ENCODE measurements around the gene AMZ2. TPM values are rescaled to one million over a fixed set of nuclear protein-coding genes. Genes with fewer than 3 reads are reported as not detected.
A peak's percentile ranks its signal among the peaks of the same experiment; 100 is the strongest.
"Not testable (repeated sequence)": the region's sequence is repeated elsewhere in the genome, so short reads cannot be mapped to it uniquely, and the experiment has no call there.

AMZ2 gene
- total RNA-seq, 3 donors from 2014 or later (not counting 1 experiment from before 2014, with no cell fraction given), result 87.0 to 131 (median 107) TPM

DNA sequence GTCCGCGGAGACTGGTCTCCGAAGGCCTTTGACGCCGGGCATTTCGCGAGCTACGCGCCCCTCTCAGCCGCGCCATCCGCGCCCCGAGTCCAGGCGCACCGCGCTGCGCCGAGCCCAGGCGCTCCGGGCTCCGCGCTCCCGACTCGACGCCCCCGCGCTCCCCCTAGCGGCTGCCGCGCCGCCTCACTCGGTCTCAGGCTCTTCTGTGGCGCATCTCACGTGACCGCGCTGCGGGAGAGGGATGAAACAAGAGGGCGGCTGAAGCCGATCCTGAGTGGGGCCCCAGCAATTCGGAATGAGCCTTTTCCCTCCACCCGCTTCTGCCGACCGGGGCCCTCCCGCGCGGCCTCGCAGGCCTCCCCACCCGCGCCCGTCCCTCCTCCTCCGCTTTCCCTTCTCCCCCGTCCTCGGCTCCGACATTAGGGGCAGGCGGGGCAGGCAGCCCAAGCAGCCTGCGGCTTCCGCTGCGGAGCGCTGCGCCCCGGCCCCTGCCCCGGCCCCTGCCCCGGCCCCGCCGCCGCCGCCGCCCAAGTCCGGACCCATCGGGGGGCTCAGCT lies 42.5 kb upstream of the AMZ2 start:
- Mint-ChIP-seq H3K27me3 (ENCODE audit: low read depth in 2 of 2) (no peaks in the 10 kb centered on the region), H3K4me3 (peak overlapping the region; percentile 99), H3K9me3 (no peaks in the 10 kb centered on the region), H3K36me3 (peaks cover 10% of the 10 kb centered on the region), H3K4me1 (peaks cover 32 to 38% of the 10 kb centered on the region in 2 donors), H3K27ac (peak overlapping the region; percentile 92 to 95)
- Histone ChIP-seq H3K36me3 (ENCODE audit: control insufficient read depth, insufficient read depth, low read length) (peaks cover 16% of the 10 kb centered on the region), H3K27ac (ENCODE audit: low read length) (peak overlapping the region; percentile 91), H3K27me3 (ENCODE audit: control insufficient read depth, insufficient read depth, low read length) (no peaks in the 10 kb centered on the region), H3K4me1 (ENCODE audit: control insufficient read depth, insufficient read depth, low read length) (peaks cover 31% of the 10 kb centered on the region), H3K9me3 (ENCODE audit: control insufficient read depth, insufficient read depth, low read length) (no peaks in the 10 kb centered on the region), H3K4me3 (ENCODE audit: low read length) (peak overlapping the region; percentile 93)
- DNase-seq, result peak; percentile 96
- ATAC-seq, result peak; percentile 75 to 94 (median 86)
- intact Hi-C loops (cut with micrococcal nuclease), result loop anchor here (5.0 kb wide), 1 partner anchor 52 kb away; no protein-coding TSS in a partner anchor
- TF ChIP-seq, protein P1, sequence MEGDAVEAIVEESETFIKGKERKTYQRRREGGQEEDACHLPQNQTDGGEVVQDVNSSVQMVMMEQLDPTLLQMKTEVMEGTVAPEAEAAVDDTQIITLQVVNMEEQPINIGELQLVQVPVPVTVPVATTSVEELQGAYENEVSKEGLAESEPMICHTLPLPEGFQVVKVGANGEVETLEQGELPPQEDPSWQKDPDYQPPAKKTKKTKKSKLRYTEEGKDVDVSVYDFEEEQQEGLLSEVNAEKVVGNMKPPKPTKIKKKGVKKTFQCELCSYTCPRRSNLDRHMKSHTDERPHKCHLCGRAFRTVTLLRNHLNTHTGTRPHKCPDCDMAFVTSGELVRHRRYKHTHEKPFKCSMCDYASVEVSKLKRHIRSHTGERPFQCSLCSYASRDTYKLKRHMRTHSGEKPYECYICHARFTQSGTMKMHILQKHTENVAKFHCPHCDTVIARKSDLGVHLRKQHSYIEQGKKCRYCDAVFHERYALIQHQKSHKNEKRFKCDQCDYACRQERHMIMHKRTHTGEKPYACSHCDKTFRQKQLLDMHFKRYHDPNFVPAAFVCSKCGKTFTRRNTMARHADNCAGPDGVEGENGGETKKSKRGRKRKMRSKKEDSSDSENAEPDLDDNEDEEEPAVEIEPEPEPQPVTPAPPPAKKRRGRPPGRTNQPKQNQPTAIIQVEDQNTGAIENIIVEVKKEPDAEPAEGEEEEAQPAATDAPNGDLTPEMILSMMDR (IDR thresholded peaks at IDR 0.05), result peak; percentile 84
- under 1% methylated on average over 71 of the region's 71 CpGs for WGBS (ENCODE audit: insufficient coverage)

DNA sequence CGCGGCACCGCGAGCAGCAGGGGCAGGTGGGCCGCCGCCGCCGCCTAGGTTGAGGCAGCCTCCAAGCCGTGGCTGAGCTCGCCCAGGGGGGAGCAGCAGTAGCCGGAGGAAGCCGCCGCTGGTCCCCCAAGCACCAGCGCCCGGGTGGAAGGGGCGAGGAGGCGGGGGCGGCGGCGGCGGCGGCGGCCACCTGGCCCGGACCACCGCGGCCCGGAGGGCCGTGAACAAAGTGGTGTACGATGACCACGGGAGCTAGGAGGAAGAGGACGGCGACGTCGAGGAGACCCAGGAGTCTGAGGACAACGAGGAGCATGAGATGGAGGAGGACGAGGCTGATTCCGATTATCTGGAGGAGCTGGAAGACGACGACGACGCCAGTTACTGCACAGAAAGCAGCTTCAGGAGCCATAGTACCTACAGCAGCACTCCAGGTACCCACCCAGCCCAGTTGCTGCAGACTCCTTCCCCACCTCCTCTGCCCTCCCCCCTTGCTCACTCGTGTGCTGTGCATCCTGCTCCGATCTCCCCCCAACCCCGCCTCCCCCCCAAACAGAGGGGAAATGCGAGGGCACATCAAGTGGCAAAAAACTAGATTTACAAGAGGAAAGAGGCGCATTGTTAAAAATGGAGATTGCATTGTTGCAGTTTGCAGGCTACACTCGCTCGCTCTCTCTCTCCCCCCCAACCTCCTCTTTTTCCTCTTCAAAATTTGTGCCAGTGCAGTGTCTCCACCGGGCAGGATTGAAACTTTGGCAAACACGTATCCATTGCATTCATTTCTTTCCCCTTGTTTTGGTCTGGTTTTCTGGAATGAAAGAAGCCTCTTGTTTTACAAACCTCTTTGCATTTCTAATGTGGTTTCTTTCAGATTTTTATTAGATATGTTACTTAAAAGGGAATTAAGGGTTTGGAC lies 41.8 kb upstream of the AMZ2 start:
- peaks cover 32 to 38% of the 10 kb centered on the region in 2 donors for H3K4me1 Mint-ChIP-seq
- Histone ChIP-seq H3K9me3 (ENCODE audit: control insufficient read depth, insufficient read depth, low read length) (no peaks in the 10 kb centered on the region), H3K36me3 (ENCODE audit: control insufficient read depth, insufficient read depth, low read length) (peaks cover 23% of the 10 kb centered on the region), H3K4me3 (ENCODE audit: low read length) (peak overlapping the region; percentile 93), H3K27me3 (ENCODE audit: control insufficient read depth, insufficient read depth, low read length) (no peaks in the 10 kb centered on the region), H3K27ac (ENCODE audit: low read length) (peak overlapping the region; percentile 91), H3K4me1 (ENCODE audit: control insufficient read depth, insufficient read depth, low read length) (peaks cover 24% of the 10 kb centered on the region)
- intact Hi-C loops (cut with micrococcal nuclease), result loop anchor here (2.0 to 5.0 kb wide), 2 partner anchors 15 to 51 kb away; no protein-coding TSS in a partner anchor
- peak in 1 of 2 donors; percentile 64 for DNase-seq
- TF ChIP-seq, protein P1 (IDR thresholded peaks at IDR 0.05), result no peak
- ATAC-seq, result peak; percentile 49 to 72 (median 53)
- under 1% methylated on average over 42 of the region's 50 CpGs for WGBS (ENCODE audit: insufficient coverage)
- peak overlapping the region; percentile 92 to 95 for H3K27ac Mint-ChIP-seq
- peaks cover 14% of the 10 kb centered on the region for H3K36me3 Mint-ChIP-seq
- H3K9me3 Mint-ChIP-seq, result no peaks in the 10 kb centered on the region
- H3K27me3 Mint-ChIP-seq (ENCODE audit: low read depth in 2 of 2), result no peaks in the 10 kb centered on the region
- peak overlapping the region; percentile 99 for H3K4me3 Mint-ChIP-seq

DNA sequence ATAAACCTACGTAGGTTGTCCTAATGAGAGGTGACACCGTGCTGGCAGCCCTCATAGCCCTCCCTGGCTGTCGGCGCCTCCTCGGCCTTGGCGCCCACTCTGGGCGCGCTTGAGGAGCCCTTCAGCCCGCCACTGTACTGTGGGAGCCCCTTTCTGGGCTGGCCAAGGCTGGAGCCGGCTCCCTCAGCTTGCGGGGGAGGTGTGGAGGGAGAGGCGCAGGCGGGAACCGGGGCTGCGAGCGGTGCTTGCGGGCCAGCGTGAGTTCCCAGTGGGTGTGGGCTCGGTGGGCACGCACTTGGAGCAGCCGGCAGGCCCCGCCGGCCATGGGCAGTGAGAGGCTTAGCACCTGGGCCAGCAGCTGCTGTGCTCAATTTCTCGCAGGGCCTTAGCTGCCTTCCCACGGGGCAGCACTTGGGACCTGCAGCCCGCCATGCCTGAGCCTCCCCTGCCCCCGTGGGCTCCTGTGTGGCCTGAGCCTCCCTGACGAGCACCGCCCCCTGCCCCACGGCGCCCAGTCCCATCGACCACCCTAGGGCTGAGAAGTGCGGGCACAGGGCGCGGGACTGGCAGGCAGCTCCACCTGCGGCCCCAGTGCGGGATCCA lies 40.1 kb upstream of the AMZ2 start:
- no peak for DNase-seq
- Mint-ChIP-seq H3K27me3 (ENCODE audit: low read depth in 2 of 2) (no peaks in the 10 kb centered on the region), H3K4me1 (peaks cover 34 to 42% of the 10 kb centered on the region in 2 donors), H3K36me3 (peaks cover 15% of the 10 kb centered on the region), H3K4me3 (peak overlapping the region; percentile 99), H3K9me3 (no peaks in the 10 kb centered on the region), H3K27ac (peak overlapping the region; percentile 92 to 95)
- Histone ChIP-seq H3K27ac (ENCODE audit: low read length) (peak overlapping the region; percentile 91), H3K4me3 (ENCODE audit: low read length) (no peak overlapping the region), H3K36me3 (ENCODE audit: control insufficient read depth, insufficient read depth, low read length) (peaks cover 32% of the 10 kb centered on the region), H3K9me3 (ENCODE audit: control insufficient read depth, insufficient read depth, low read length) (no peaks in the 10 kb centered on the region), H3K4me1 (ENCODE audit: control insufficient read depth, insufficient read depth, low read length) (peaks cover 19% of the 10 kb centered on the region), H3K27me3 (ENCODE audit: control insufficient read depth, insufficient read depth, low read length) (no peaks in the 10 kb centered on the region)
- WGBS (ENCODE audit: insufficient coverage), result 91% methylated on average over 37 of the region's 37 CpGs
- ATAC-seq, result no peak
- intact Hi-C loops (cut with micrococcal nuclease), result loop anchor here (2.0 to 5.0 kb wide), 2 partner anchors 13 to 50 kb away; no protein-coding TSS in a partner anchor
- TF ChIP-seq, protein P1 (IDR thresholded peaks at IDR 0.05), result no peak

DNA sequence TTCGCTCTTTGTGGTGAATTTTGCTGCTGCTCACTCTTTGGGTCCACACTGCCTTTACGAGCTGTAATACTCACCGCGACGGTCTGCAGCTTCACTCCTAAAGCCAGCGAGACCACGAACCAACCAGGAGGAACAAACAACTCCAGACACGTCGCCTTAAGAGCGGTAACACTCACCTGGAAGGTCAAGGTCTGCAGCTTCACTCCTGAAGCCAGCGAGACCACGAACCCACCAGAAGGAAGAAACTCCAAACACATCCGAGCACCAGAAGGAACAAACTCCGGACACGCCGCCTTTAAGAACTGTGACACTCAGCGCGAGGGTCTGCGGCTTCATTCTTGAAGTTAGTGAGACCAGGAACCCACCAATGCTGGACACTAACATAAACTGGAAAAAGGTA lies 39.2 kb upstream of the AMZ2 start:
- H3K27ac Mint-ChIP-seq, result peak overlapping the region; percentile 84 to 92
- not testable (repeated sequence) for H3K27me3 ChIP-seq (ENCODE audit: control insufficient read depth, insufficient read depth, low read length); H3K27ac ChIP-seq (ENCODE audit: low read length); H3K9me3 Mint-ChIP-seq; DNase-seq; ATAC-seq; H3K4me3 ChIP-seq (ENCODE audit: low read length); H3K27me3 Mint-ChIP-seq (ENCODE audit: low read depth in 2 of 2); H3K9me3 ChIP-seq (ENCODE audit: control insufficient read depth, insufficient read depth, low read length)
- peak overlapping the region; percentile 42 for H3K4me3 Mint-ChIP-seq
- peaks cover 43 to 51% of the 10 kb centered on the region in 2 donors for H3K4me1 Mint-ChIP-seq
- H3K36me3 ChIP-seq (ENCODE audit: control insufficient read depth, insufficient read depth, low read length), result peaks cover 38% of the 10 kb centered on the region
- H3K4me1 ChIP-seq (ENCODE audit: control insufficient read depth, insufficient read depth, low read length), result peaks cover 22% of the 10 kb centered on the region
- intact Hi-C loops (cut with micrococcal nuclease), result loop anchor here (5.0 kb wide), 1 partner anchor 49 kb away; no protein-coding TSS in a partner anchor
- peaks cover 24% of the 10 kb centered on the region for H3K36me3 Mint-ChIP-seq
- WGBS (ENCODE audit: insufficient coverage), result 79% methylated on average over 19 of the region's 19 CpGs

DNA sequence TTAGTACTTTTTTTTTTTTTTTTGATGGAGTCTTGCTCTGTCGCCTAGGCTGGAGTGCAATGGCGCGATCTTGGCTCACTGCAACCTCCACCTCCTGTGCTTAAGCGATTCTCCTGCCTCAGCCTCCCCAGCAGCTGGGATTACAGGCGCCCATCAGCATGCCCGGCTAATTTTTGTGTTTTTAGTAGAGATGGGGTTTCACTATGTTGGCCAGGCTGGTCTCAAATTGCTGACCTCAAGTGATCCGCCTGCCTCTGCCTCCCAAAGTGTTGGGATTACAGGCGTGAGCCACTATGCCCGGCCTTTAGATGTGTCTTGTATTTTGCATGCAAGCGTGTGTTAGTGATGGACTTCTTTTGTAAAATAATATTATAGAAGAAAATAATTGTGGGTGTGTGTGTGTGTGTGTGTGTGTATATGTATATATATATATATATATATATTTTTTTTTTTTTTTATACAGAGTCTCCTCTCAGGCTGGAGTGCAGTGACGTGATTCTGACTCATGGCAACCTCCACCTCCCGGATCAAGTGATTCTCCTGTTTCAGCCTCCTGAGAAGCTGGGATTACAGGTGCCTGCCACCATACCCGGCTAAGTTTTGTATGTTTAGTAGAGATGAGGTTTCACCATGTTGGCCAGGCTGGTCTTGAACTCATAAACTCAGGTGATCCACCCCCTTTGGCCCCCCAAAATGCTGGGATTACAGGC lies 38.5 kb upstream of the AMZ2 start:
- DNase-seq; H3K9me3 Mint-ChIP-seq; H3K27ac ChIP-seq (ENCODE audit: low read length); H3K4me3 ChIP-seq (ENCODE audit: low read length); H3K9me3 ChIP-seq (ENCODE audit: control insufficient read depth, insufficient read depth, low read length); H3K27me3 ChIP-seq (ENCODE audit: control insufficient read depth, insufficient read depth, low read length); H3K27me3 Mint-ChIP-seq (ENCODE audit: low read depth in 2 of 2); H3K4me3 Mint-ChIP-seq; ATAC-seq: not testable (repeated sequence)
- H3K4me1 Mint-ChIP-seq, result peaks cover 50 to 58% of the 10 kb centered on the region in 2 donors
- intact Hi-C loops (cut with micrococcal nuclease), result loop anchor here (5.0 kb wide), 1 partner anchor 48 kb away; no protein-coding TSS in a partner anchor
- Histone ChIP-seq H3K4me1 (ENCODE audit: control insufficient read depth, insufficient read depth, low read length) (peaks cover 24% of the 10 kb centered on the region), H3K36me3 (ENCODE audit: control insufficient read depth, insufficient read depth, low read length) (peaks cover 42% of the 10 kb centered on the region)
- peak overlapping the region; percentile 84 to 92 for H3K27ac Mint-ChIP-seq
- 96% methylated on average over 12 of the region's 13 CpGs for WGBS (ENCODE audit: insufficient coverage)
- peaks cover 30% of the 10 kb centered on the region for H3K36me3 Mint-ChIP-seq
